ENCODE measurements around the gene OR5AR1. TPM values are rescaled to one million over a fixed set of nuclear protein-coding genes. Genes with fewer than 3 reads are reported as not detected.

The OR5AR1 gene
- polyA plus RNA-seq, 1 experiment: not detected

- CTCF ChIA-PET: no interaction called here
- no peak for TF ChIP-seq CTCF (IDR thresholded peaks at IDR 0.05; ENCODE audit: insufficient read depth, low read depth, low read length)
- Histone ChIP-seq H3K27me3 (ENCODE audit: control insufficient read depth, insufficient read depth, low read length) (no peaks in the 10 kb centered on the region), H3K36me3 (ENCODE audit: control insufficient read depth, insufficient read depth, low read length) (no peaks in the 10 kb centered on the region), H3K4me3 (ENCODE audit: low read depth, low read length) (no peak overlapping the region)
- POLR2A ChIA-PET: no interaction called here
- no peak for DNase-seq (ENCODE audit: low read depth)
These were observed 42.4 kb downstream of the OR5AR1 start for GRCh38 chr11:56705784-56706396.

- POLR2A ChIA-PET: no interaction called here
- DNase-seq (ENCODE audit: low read depth): no peak
- Histone ChIP-seq H3K36me3 (ENCODE audit: control insufficient read depth, insufficient read depth, low read length) (no peaks in the 10 kb centered on the region), H3K27me3 (ENCODE audit: control insufficient read depth, insufficient read depth, low read length) (no peaks in the 10 kb centered on the region), H3K4me3 (ENCODE audit: low read depth, low read length) (no peak overlapping the region)
- no peak for TF ChIP-seq CTCF (IDR thresholded peaks at IDR 0.05; ENCODE audit: insufficient read depth, low read depth, low read length)
- CTCF ChIA-PET: no interaction called here
These were observed 43.0 kb downstream of the OR5AR1 start for GRCh38 chr11:56706486-56706885.

- H3K36me3 ChIP-seq (ENCODE audit: control insufficient read depth, insufficient read depth, low read length): no peaks in the 10 kb centered on the region
- no peaks in the 10 kb centered on the region for H3K27me3 ChIP-seq (ENCODE audit: control insufficient read depth, insufficient read depth, low read length)
- CTCF ChIA-PET: no interaction called here
- no peak overlapping the region for H3K4me3 ChIP-seq (ENCODE audit: low read depth, low read length)
- DNase-seq (ENCODE audit: low read depth): no peak
- TF ChIP-seq CTCF (IDR thresholded peaks at IDR 0.05; ENCODE audit: insufficient read depth, low read depth, low read length): no peak
- POLR2A ChIA-PET: no interaction called here
These were observed 50.7 kb downstream of the OR5AR1 start for GRCh38 chr11:56714206-56714605.

Small RNA genes within 50 kb of the gene (small RNA-seq; reads per million reads assigned to genes)
- not detected for gene AP004245.1 (ENCODE audit: insufficient read length, low read depth, low replicate concordance)

Other genes with a start within 250 kb of the OR5AR1 start
- not detected in 2 replicates for gene OR5M3, start 190.3 kb upstream of the OR5AR1 start, polyA plus RNA-seq (2011; rRNA removed)
- gene OR5M8, start 172.3 kb upstream of the OR5AR1 start, polyA plus RNA-seq (2011; rRNA removed): not detected in 2 replicates
- gene OR5M11, start 120.4 kb upstream of the OR5AR1 start, polyA plus RNA-seq (2011; rRNA removed): not detected in 2 replicates
- gene OR5M10, start 86.0 kb upstream of the OR5AR1 start, polyA plus RNA-seq (2011; rRNA removed): not detected in 2 replicates
- gene OR5M1, start 48.8 kb upstream of the OR5AR1 start, polyA plus RNA-seq (2011; rRNA removed): not detected in 2 replicates
- gene OR5AP2, start 21.2 kb upstream of the OR5AR1 start, polyA plus RNA-seq (2011; rRNA removed): not detected in 2 replicates
- not detected in 2 replicates for gene OR9G1, start 35.4 kb downstream of the OR5AR1 start, polyA plus RNA-seq (2011; rRNA removed)
- not detected in 2 replicates for gene OR9G4, start 85.0 kb downstream of the OR5AR1 start, polyA plus RNA-seq (2011; rRNA removed)